GM21526 (cell line): ENCODE results near the gene MACROD1.
A peak's percentile ranks its signal among the peaks of the same experiment; 100 is the strongest.
"Not testable (repeated sequence)": the region's sequence is repeated elsewhere in the genome, so short reads cannot be mapped to it uniquely, and the experiment has no call there.

Experiments
- ATAC-seq: cut with Tn5 transposase; IDR thresholded peaks from one replicate; pipeline ENCODE4 v1.9.1; 2021; ENCODE audit warnings: moderate library complexity; ENCODE audit not compliant: unreplicated experiment, low FRiP score

MACROD1 gene

GRCh38 chr11:63979426-63979825 lies 186.5 kb downstream of the MACROD1 start:
- ATAC-seq, result no peak

- no peak for ATAC-seq
Measured at GRCh38 chr11:63978551-63979239, 187.2 kb downstream of the MACROD1 start.

GRCh38 chr11:63974259-63975143 lies 191.4 kb downstream of the MACROD1 start, which contains the start of gene COX8A:
Gene COX8A (plus strand): TSS chr11:63974620. CDS start chr11:63974681, 61 bp downstream.
- ATAC-seq, result peak; percentile 93

GRCh38 chr11:63973912-63974258 lies 192.0 kb downstream of the MACROD1 start:
- ATAC-seq, result not testable (repeated sequence)

GRCh38 chr11:63970902-63971301 lies 195.0 kb downstream of the MACROD1 start:
- no peak for ATAC-seq

GRCh38 chr11:63969461-63969860 lies 196.5 kb downstream of the MACROD1 start:
- ATAC-seq, result no peak

GRCh38 chr11:63966444-63966843 lies 199.5 kb downstream of the MACROD1 start:
- no peak for ATAC-seq

- not testable (repeated sequence) for ATAC-seq
Measured at GRCh38 chr11:63963895-63964294, 202.0 kb downstream of the MACROD1 start.

GRCh38 chr11:63961608-63962412 lies 204.1 kb downstream of the MACROD1 start:
- no peak for ATAC-seq

- ATAC-seq, result no peak
Measured at GRCh38 chr11:63958008-63958407, 207.9 kb downstream of the MACROD1 start.

GRCh38 chr11:63952570-63952969 lies 213.3 kb downstream of the MACROD1 start:
- no peak for ATAC-seq

GRCh38 chr11:63951779-63952536 lies 214.0 kb downstream of the MACROD1 start:
- no peak for ATAC-seq
